PC-3 (cell line): ENCODE results near the gene CDX2. TPM values are rescaled to one million over a fixed set of nuclear protein-coding genes. Genes with fewer than 3 reads are reported as not detected.

Experiments
- ATAC-seq: fragments of 200-7000 bp; cut with Tn5 transposase; 2 replicates; pipeline ENCODE4 v1.9.1; 2020; ENCODE audit warnings: mild to moderate bottlenecking, moderate library complexity
- BruUV-seq: library from RNA; stranded (reverse); fragments of 400-500 nt; replicated peaks from 2 replicates; lab custom pipeline; 2021; lab: Mats Ljungman, UMichigan
- CTCF ChIA-PET: fragments of 300-600 bp; sonication (Branson Sonifier 250); formaldehyde crosslinking; loops from one replicate; lab custom pipeline; 2022; ENCODE audit warnings: antibody characterized with exemption; lab: Charles Lee
- POLR2A ChIA-PET: fragments of 300-600 bp; sonication (Branson Sonifier 250); formaldehyde crosslinking; loops from one replicate; lab custom pipeline; 2022; ENCODE audit warnings: antibody characterized with exemption; ENCODE audit not compliant: unreplicated experiment; lab: Charles Lee
- DNase-seq: peaks from one replicate; pipeline ENCODE4 v3.0.0-alpha.2; 2015
- H2AFZ ChIP-seq: fragments of 300-600 bp; sonication (generic); 2 replicates; pipeline ENCODE4 v1.6.0; 2016; ENCODE audit warnings: antibody characterized with exemption, low read length
- H3F3A ChIP-seq: fragments of 300-600 bp; sonication (generic); one replicate; pipeline ENCODE4 v1.6.0; 2017; ENCODE audit warnings: antibody characterized with exemption, low read length, control low read depth, mild to moderate bottlenecking; ENCODE audit not compliant: unreplicated experiment
- H3K27ac ChIP-seq: fragments of 300-600 bp; sonication (generic); 2 replicates; pipeline ENCODE4 v1.5.1; 2016; ENCODE audit warnings: mild to moderate bottlenecking, low read length
- H3K27me3 ChIP-seq: fragments of 300-600 bp; sonication (generic); 2 replicates; pipeline ENCODE4 v1.6.1; 2016; ENCODE audit warnings: low read length, mixed read lengths
- H3K36me3 ChIP-seq: fragments of 300-600 bp; sonication (generic); 2 replicates; pipeline ENCODE4 v1.6.1; 2016; ENCODE audit warnings: low read depth, mixed run types, low read length, mixed read lengths
- H3K4me1 ChIP-seq: fragments of 300-600 bp; sonication (generic); 2 replicates; pipeline ENCODE4 v1.5.1; 2016; ENCODE audit warnings: low read length; ENCODE audit not compliant: insufficient read depth
- H3K4me2 ChIP-seq: fragments of 300-600 bp; sonication (generic); 2 replicates; pipeline ENCODE4 v1.6.0; 2016; ENCODE audit warnings: low read length
- H3K4me3 ChIP-seq: fragments of 300-600 bp; sonication (generic); 2 replicates; pipeline ENCODE4 v1.5.1; 2016; ENCODE audit warnings: mild to moderate bottlenecking, low read length, mixed read lengths
- H3K79me2 ChIP-seq: fragments of 300-600 bp; sonication (generic); 2 replicates; pipeline ENCODE4 v1.6.1; 2017; ENCODE audit warnings: low read length, mixed read lengths
- H3K9ac ChIP-seq: fragments of 300-600 bp; sonication (generic); 2 replicates; pipeline ENCODE4 v1.6.0; 2016; ENCODE audit warnings: mild to moderate bottlenecking, low read length
- H3K9me2 ChIP-seq: fragments of 300-600 bp; sonication (generic); replicated peaks from 2 replicates; pipeline ENCODE4 v1.6.1; 2016; ENCODE audit warnings: mixed run types, low read length, mixed read lengths
- H3K9me3 ChIP-seq: fragments of 300-600 bp; sonication (generic); 2 replicates; pipeline ENCODE4 v1.6.1; 2016; ENCODE audit warnings: low read length, mixed read lengths
- H4K20me1 ChIP-seq: fragments of 300-600 bp; sonication (generic); 2 replicates; pipeline ENCODE4 v1.6.1; 2016; ENCODE audit warnings: low read length, mixed read lengths
- EZH2 ChIP-seq: fragments of 300-600 bp; sonication (generic); IDR thresholded peaks from one replicate; pipeline ENCODE4 v1.6.1; 2017; ENCODE audit warnings: antibody characterized with exemption, mild to moderate bottlenecking, low read length; ENCODE audit not compliant: unreplicated experiment
- EZH2phosphoT487 ChIP-seq: fragments of 300-600 bp; sonication (generic); IDR thresholded peaks from 2 replicates; pipeline ENCODE4 v1.6.1; 2018; ENCODE audit warnings: mild to moderate bottlenecking, antibody characterized with exemption, low read length, borderline replicate concordance
- intact Hi-C: fragments of 100-400 bp; cut with micrococcal nuclease; formaldehyde crosslinking; loops from 2 replicates; pipeline ENCODE4 v1.9.0; 2023
- total RNA-seq: library from RNA; depleted of rRNA; stranded (reverse); fragments of >200 nt; gene quantifications from 2 replicates; pipeline ENCODE4 v1.2.3, GENCODE V29; 2014
- TF ChIP-seq, protein P1 (sequence below): fragments of 300-600 bp; sonication (generic); conservative IDR thresholded peaks from 2 replicates; pipeline ENCODE4 v1.5.1; 2017; ENCODE audit warnings: antibody characterized with exemption, low read depth, mild to moderate bottlenecking, low read length

Gene CDX2
- total RNA-seq, 1 experiment from 2014 or later: 0.62 TPM

DNA sequence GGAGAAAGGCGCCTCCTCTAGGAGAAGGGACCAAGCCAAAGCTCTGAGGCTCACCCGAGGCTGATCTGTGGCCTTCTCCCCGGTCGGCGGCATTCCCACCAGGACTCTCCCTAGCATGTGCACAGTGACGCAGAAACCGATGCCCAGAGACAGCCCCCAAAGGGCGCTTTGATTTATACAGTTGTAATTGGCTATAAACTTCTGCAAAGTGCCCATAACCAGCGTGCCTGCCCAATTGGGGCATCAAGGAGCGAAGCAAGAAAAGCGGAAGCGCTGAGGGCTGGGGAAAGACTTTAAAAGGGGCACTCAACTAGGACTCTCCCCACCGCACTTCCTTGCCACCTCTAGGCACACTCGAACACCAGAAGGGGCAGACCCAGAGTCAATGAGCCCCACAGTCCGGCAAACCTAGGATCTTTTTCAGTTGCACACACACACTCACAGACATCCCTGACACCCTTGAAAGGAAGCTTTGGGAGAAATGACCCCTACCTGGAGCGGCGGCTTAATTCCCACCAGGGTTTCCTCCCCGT, 1.8 kb downstream of the CDX2 start:
- intact Hi-C loops: no loop called here
- Histone ChIP-seq H3K9ac (no peak overlapping the region), H3K9me3 (no peaks in the 10 kb centered on the region), H3K4me2 (no peak overlapping the region), H3K79me2 (no peaks in the 10 kb centered on the region), H2AFZ (no peak overlapping the region), H3K4me3 (no peak overlapping the region), H4K20me1 (no peaks in the 10 kb centered on the region), H3K27me3 (peaks cover 50% of the 10 kb centered on the region), H3K27ac (no peak overlapping the region), H3K36me3 (no peaks in the 10 kb centered on the region), H3K4me1 (no peaks in the 10 kb centered on the region), H3F3A (no peaks in the 10 kb centered on the region), H3K9me2 (no peaks in the 10 kb centered on the region)
- TF ChIP-seq, protein P1, sequence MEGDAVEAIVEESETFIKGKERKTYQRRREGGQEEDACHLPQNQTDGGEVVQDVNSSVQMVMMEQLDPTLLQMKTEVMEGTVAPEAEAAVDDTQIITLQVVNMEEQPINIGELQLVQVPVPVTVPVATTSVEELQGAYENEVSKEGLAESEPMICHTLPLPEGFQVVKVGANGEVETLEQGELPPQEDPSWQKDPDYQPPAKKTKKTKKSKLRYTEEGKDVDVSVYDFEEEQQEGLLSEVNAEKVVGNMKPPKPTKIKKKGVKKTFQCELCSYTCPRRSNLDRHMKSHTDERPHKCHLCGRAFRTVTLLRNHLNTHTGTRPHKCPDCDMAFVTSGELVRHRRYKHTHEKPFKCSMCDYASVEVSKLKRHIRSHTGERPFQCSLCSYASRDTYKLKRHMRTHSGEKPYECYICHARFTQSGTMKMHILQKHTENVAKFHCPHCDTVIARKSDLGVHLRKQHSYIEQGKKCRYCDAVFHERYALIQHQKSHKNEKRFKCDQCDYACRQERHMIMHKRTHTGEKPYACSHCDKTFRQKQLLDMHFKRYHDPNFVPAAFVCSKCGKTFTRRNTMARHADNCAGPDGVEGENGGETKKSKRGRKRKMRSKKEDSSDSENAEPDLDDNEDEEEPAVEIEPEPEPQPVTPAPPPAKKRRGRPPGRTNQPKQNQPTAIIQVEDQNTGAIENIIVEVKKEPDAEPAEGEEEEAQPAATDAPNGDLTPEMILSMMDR: no peak
- TF ChIP-seq EZH2 (no peak), EZH2phosphoT487 (no peak)
- BruUV-seq: no TSS peak
- DNase-seq: no peak
- no peak for ATAC-seq
- POLR2A ChIA-PET: no interaction called here
- CTCF ChIA-PET: no interaction called here

GRCh38 chr13:27966641-27967202, 2.4 kb downstream of the CDX2 start:
- intact Hi-C loops: no loop called here

GRCh38 chr13:27965740-27966640, 3.1 kb downstream of the CDX2 start:
- Histone ChIP-seq H3K9ac (no peak overlapping the region), H3K4me2 (no peak overlapping the region), H3K9me2 (no peaks in the 10 kb centered on the region), H3K79me2 (no peaks in the 10 kb centered on the region), H4K20me1 (no peaks in the 10 kb centered on the region), H3K27me3 (peaks cover 59% of the 10 kb centered on the region), H3F3A (no peaks in the 10 kb centered on the region), H3K27ac (no peak overlapping the region), H2AFZ (no peak overlapping the region), H3K4me1 (peaks cover 6% of the 10 kb centered on the region; the same call in 1 of the 2 replicates), H3K36me3 (no peaks in the 10 kb centered on the region), H3K4me3 (no peak overlapping the region), H3K9me3 (no peaks in the 10 kb centered on the region)
- TF ChIP-seq EZH2phosphoT487: no peak
- TF ChIP-seq, protein P1: no peak
- no peak for TF ChIP-seq EZH2
- CTCF ChIA-PET: no interaction called here
- no peak for ATAC-seq
- BruUV-seq: no TSS peak
- POLR2A ChIA-PET: no interaction called here
- intact Hi-C loops: no loop called here
- DNase-seq: no peak

More at GRCh38 chr13:27966641-27967202, 2.4 kb downstream of the CDX2 start:
- no peak overlapping the region for H3K27ac ChIP-seq
- H3K27me3 ChIP-seq: peaks cover 51% of the 10 kb centered on the region
- ChIA-PET CTCF (no interaction called here), POLR2A (no interaction called here)
- H3K4me1 ChIP-seq: no peaks in the 10 kb centered on the region
- no peak overlapping the region for H3K4me2 ChIP-seq
- no peak overlapping the region for H3K9ac ChIP-seq
- H3K79me2 ChIP-seq: no peaks in the 10 kb centered on the region
- no peaks in the 10 kb centered on the region for H3K36me3 ChIP-seq
- no peaks in the 10 kb centered on the region for H3K9me2 ChIP-seq
- BruUV-seq: no TSS peak
- H4K20me1 ChIP-seq: no peaks in the 10 kb centered on the region
- no peak overlapping the region for H3K4me3 ChIP-seq
- H2AFZ ChIP-seq: no peak overlapping the region
- no peaks in the 10 kb centered on the region for H3K9me3 ChIP-seq
- no peak for ATAC-seq
- no peak for DNase-seq
- no peak for TF ChIP-seq EZH2
- no peaks in the 10 kb centered on the region for H3F3A ChIP-seq
